ENCODE data around the gene ST3GAL6. TPM values are rescaled to one million over a fixed set of nuclear protein-coding genes. Genes with fewer than 3 reads are reported as not detected.

ST3GAL6 gene
- total and polyA plus RNA-seq, 2 donors (not counting 1 experiment from before 2014, with no cell fraction given): 0.58 TPM; not detected in 1

DNA sequence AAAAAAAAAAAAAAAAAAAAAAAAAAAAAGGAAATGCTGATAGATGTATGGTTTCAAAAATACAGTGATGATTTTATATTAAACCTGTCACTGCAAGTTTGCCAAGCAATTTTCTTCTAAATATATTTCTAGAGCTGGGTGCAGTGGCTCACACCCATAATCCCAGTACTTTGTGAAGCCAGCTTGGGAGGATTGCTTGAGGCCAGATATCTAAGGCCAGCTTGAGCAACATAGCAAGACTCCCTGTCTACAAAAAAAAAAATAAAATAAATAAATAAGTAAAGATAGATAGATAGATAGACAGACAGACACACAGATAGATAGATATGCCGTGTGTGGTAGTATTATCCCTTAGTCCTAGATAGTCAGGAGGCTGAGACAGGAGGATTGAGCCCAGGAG, 41.4 kb upstream of the ST3GAL6 start:
- Histone ChIP-seq H3K4me3 (ENCODE audit: control extremely low read depth in 1 of 5, extremely low read depth in 1 of 5, insufficient read depth in 1 of 5, low read depth in 2 of 5, low read length in 4 of 5) (no peak overlapping the region), H3K36me3 (replicated peaks in 1 of 2; ENCODE audit: control extremely low read depth in 1 of 2, control insufficient read depth in 1 of 2, extremely low read depth in 1 of 2, insufficient read depth in 2 of 2, low read length in 1 of 2) (no peaks in the 10 kb centered on the region), H3K4me1 (ENCODE audit: control insufficient read depth in 2 of 2, insufficient read depth in 2 of 2, low read length in 2 of 2) (no peaks in the 10 kb centered on the region), H3K27me3 (replicated peaks in 1 of 4; ENCODE audit: control extremely low read depth in 1 of 4, control insufficient read depth in 3 of 4, insufficient read depth in 4 of 4, low read length in 3 of 4) (no peaks in the 10 kb centered on the region), H4K20me1 (ENCODE audit: control insufficient read depth, insufficient read depth, low read length, poor library complexity, severe bottlenecking) (no peaks in the 10 kb centered on the region), H3K9me3 (ENCODE audit: control extremely low read depth in 1 of 3, control insufficient read depth in 2 of 3, insufficient read depth in 1 of 3, low read length in 2 of 3) (no peaks in the 10 kb centered on the region), H3K9ac (ENCODE audit: low read length) (no peak overlapping the region), H2AFZ (ENCODE audit: insufficient read depth, low read depth, low read length, poor library complexity, severe bottlenecking) (no peak overlapping the region), H3K79me2 (ENCODE audit: control insufficient read depth, insufficient read depth, low read length) (no peaks in the 10 kb centered on the region), H3K27ac (ENCODE audit: low read length in 2 of 2) (no peak overlapping the region), H3K4me2 (replicated peaks; ENCODE audit: low read depth, low read length, poor library complexity, severe bottlenecking) (no peak overlapping the region)
- DNase-seq (no peak), ATAC-seq (ENCODE audit: low read depth) (no peak)
- WGBS (ENCODE audit: insufficient coverage): no CpG with 5 or more reads among the region's 1 CpG
- H3K4me3 Mint-ChIP-seq: no peak overlapping the region
- H3K27ac Mint-ChIP-seq: no peak overlapping the region
- intact Hi-C loops (cut with micrococcal nuclease): no loop called here
- H3K4me1 Mint-ChIP-seq: no peaks in the 10 kb centered on the region
- TF ChIP-seq EZH2 (IDR thresholded peaks at IDR 0.05; ENCODE audit: borderline replicate concordance, insufficient read depth, low read depth, low read length, poor library complexity, severe bottlenecking): no peak
- TF ChIP-seq, protein P1, sequence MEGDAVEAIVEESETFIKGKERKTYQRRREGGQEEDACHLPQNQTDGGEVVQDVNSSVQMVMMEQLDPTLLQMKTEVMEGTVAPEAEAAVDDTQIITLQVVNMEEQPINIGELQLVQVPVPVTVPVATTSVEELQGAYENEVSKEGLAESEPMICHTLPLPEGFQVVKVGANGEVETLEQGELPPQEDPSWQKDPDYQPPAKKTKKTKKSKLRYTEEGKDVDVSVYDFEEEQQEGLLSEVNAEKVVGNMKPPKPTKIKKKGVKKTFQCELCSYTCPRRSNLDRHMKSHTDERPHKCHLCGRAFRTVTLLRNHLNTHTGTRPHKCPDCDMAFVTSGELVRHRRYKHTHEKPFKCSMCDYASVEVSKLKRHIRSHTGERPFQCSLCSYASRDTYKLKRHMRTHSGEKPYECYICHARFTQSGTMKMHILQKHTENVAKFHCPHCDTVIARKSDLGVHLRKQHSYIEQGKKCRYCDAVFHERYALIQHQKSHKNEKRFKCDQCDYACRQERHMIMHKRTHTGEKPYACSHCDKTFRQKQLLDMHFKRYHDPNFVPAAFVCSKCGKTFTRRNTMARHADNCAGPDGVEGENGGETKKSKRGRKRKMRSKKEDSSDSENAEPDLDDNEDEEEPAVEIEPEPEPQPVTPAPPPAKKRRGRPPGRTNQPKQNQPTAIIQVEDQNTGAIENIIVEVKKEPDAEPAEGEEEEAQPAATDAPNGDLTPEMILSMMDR (IDR thresholded peaks at IDR 0.05): no peak
- no peaks in the 10 kb centered on the region for H3K9me3 Mint-ChIP-seq (ENCODE audit: insufficient read depth)
- CTCF ChIA-PET: interaction anchor here (0.6 kb wide), 2 partner anchors 136 to 180 kb away, joined by 3 read pairs; no protein-coding TSS in a partner anchor
- POLR2A ChIA-PET: no interaction called here
- H3K27me3 Mint-ChIP-seq: peaks cover under 1% of the 10 kb centered on the region

DNA sequence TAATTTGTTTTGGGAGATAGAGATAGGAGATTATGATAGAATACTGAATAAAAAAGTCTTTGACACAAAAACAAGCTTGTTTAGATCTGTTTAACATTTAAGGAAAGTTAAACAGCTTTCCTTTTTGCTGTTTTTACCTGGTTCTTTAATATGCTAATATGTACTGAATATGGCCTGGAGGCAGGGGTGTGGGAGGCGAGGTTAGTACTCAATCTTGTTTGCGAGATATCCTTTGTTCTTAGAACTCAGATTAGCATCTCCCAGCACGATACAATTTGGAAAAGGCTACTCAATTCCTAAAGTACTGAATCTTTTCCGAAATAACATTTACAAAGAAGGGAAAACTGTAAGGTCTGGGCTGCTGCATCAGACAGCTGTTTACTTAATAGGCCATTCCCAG, 40.8 kb upstream of the ST3GAL6 start:
- no peaks in the 10 kb centered on the region for H4K20me1 ChIP-seq (ENCODE audit: control insufficient read depth, insufficient read depth, low read length, poor library complexity, severe bottlenecking)
- POLR2A ChIA-PET: no interaction called here
- intact Hi-C loops (cut with micrococcal nuclease): no loop called here
- Mint-ChIP-seq H3K27me3 (peaks cover 6% of the 10 kb centered on the region), H3K4me3 (no peak overlapping the region), H3K9me3 (ENCODE audit: insufficient read depth) (no peaks in the 10 kb centered on the region), H3K27ac (no peak overlapping the region), H3K4me1 (no peaks in the 10 kb centered on the region)
- no peaks in the 10 kb centered on the region for H3K36me3 ChIP-seq (replicated peaks in 1 of 2; ENCODE audit: control extremely low read depth in 1 of 2, control insufficient read depth in 1 of 2, extremely low read depth in 1 of 2, insufficient read depth in 2 of 2, low read length in 1 of 2)
- no peaks in the 10 kb centered on the region for H3K4me1 ChIP-seq (ENCODE audit: control insufficient read depth in 2 of 2, insufficient read depth in 2 of 2, low read length in 2 of 2)
- CTCF ChIA-PET: no interaction called here
- no peak overlapping the region for H3K9ac ChIP-seq (ENCODE audit: low read length)
- no peak overlapping the region for H3K4me3 ChIP-seq (ENCODE audit: control extremely low read depth in 1 of 5, extremely low read depth in 1 of 5, insufficient read depth in 1 of 5, low read depth in 2 of 5, low read length in 4 of 5)
- TF ChIP-seq, protein P1 (IDR thresholded peaks at IDR 0.05): no peak
- no peak for TF ChIP-seq EZH2 (IDR thresholded peaks at IDR 0.05; ENCODE audit: borderline replicate concordance, insufficient read depth, low read depth, low read length, poor library complexity, severe bottlenecking)
- no peaks in the 10 kb centered on the region for H3K27me3 ChIP-seq (replicated peaks in 1 of 4; ENCODE audit: control extremely low read depth in 1 of 4, control insufficient read depth in 3 of 4, insufficient read depth in 4 of 4, low read length in 3 of 4)
- no peaks in the 10 kb centered on the region for H3K9me3 ChIP-seq (ENCODE audit: control extremely low read depth in 1 of 3, control insufficient read depth in 2 of 3, insufficient read depth in 1 of 3, low read length in 2 of 3)
- no peaks in the 10 kb centered on the region for H3K79me2 ChIP-seq (ENCODE audit: control insufficient read depth, insufficient read depth, low read length)
- no CpG with 5 or more reads among the region's 4 CpGs for WGBS (ENCODE audit: insufficient coverage)
- H3K4me2 ChIP-seq (replicated peaks; ENCODE audit: low read depth, low read length, poor library complexity, severe bottlenecking): no peak overlapping the region
- H2AFZ ChIP-seq (ENCODE audit: insufficient read depth, low read depth, low read length, poor library complexity, severe bottlenecking): no peak overlapping the region
- H3K27ac ChIP-seq (ENCODE audit: low read length in 2 of 2): no peak overlapping the region
- ATAC-seq (ENCODE audit: low read depth): no peak
- no peak for DNase-seq
